ENCODE results near the gene DAPK1.
A peak's percentile ranks its signal among the peaks of the same experiment; 100 is the strongest.

Gene DAPK1

GRCh38 chr9:87674565-87675299 lies 177.1 kb downstream of the DAPK1 start:
- DNase-seq, result no peak

GRCh38 chr9:87675906-87676515 lies 178.3 kb downstream of the DAPK1 start:
- DNase-seq, result no peak

- no peak for DNase-seq
These were observed 179.5 kb downstream of the DAPK1 start for GRCh38 chr9:87676976-87677775.

- DNase-seq, result no peak
These were observed 180.3 kb downstream of the DAPK1 start for GRCh38 chr9:87677776-87678587.

GRCh38 chr9:87678650-87679355 lies 181.1 kb downstream of the DAPK1 start:
- peak; percentile 71 for DNase-seq

- no peak for DNase-seq
These were observed 183.8 kb downstream of the DAPK1 start for GRCh38 chr9:87681271-87682061.

- DNase-seq, result peak; percentile 45
These were observed 184.4 kb downstream of the DAPK1 start for GRCh38 chr9:87682085-87682484.

- DNase-seq, result peak; percentile 82
These were observed 185.0 kb downstream of the DAPK1 start for GRCh38 chr9:87682618-87683017.

- no peak for DNase-seq
These were observed 186.3 kb downstream of the DAPK1 start for GRCh38 chr9:87683751-87684626.

- DNase-seq, result no peak
These were observed 187.1 kb downstream of the DAPK1 start for GRCh38 chr9:87684627-87685219.

GRCh38 chr9:87685441-87685840 lies 187.8 kb downstream of the DAPK1 start:
- no peak for DNase-seq

GRCh38 chr9:87685871-87686519 lies 188.3 kb downstream of the DAPK1 start:
- peak; percentile 20 for DNase-seq

GRCh38 chr9:87686520-87687090 lies 188.9 kb downstream of the DAPK1 start:
- DNase-seq, result no peak

GRCh38 chr9:87687207-87687606 lies 189.5 kb downstream of the DAPK1 start:
- DNase-seq, result no peak

- DNase-seq, result no peak
These were observed 196.6 kb downstream of the DAPK1 start for GRCh38 chr9:87694236-87694755.

- DNase-seq, result no peak
These were observed 197.9 kb downstream of the DAPK1 start for GRCh38 chr9:87695523-87695922.

GRCh38 chr9:87696641-87697040 lies 199.0 kb downstream of the DAPK1 start:
- no peak for DNase-seq

GRCh38 chr9:87698069-87698809 lies 200.6 kb downstream of the DAPK1 start:
- DNase-seq, result no peak
